MCF 10A (cell line): ENCODE measurements around the gene ELMO3. TPM values are rescaled to one million over a fixed set of nuclear protein-coding genes. Genes with fewer than 3 reads are reported as not detected.

Experiments used
- BruUV-seq: library from RNA; stranded (reverse); fragments of 400-500 nt; replicated peaks from 2 replicates; lab custom pipeline; 2021; lab: Mats Ljungman, UMichigan
- CTCF ChIA-PET: fragments of 300-600 bp; sonication (Branson Sonifier 250); formaldehyde crosslinking; extraction: SDS; loops from one replicate; lab custom pipeline; 2021; ENCODE audit warnings: antibody characterized with exemption, inconsistent platforms; lab: Yijun Ruan, JAX
- POLR2A ChIA-PET: fragments of 300-600, 350-650 bp; sonication (Branson Sonifier 250); formaldehyde crosslinking; extraction: SDS; loops from one replicate; lab custom pipeline; 2020; ENCODE audit warnings: antibody characterized with exemption, inconsistent platforms; lab: Yijun Ruan, JAX
- DNase-seq: peaks from one replicate; pipeline ENCODE4 v3.0.0-alpha.2; 2018; ENCODE audit not compliant: unreplicated experiment
- H3K27ac Mint-ChIP-seq: one replicate; pipeline ENCODE4 v1.8.0; 2022; ENCODE audit warnings: mild to moderate bottlenecking, low read depth, mixed read lengths; ENCODE audit not compliant: unreplicated experiment
- H3K27me3 Mint-ChIP-seq: one replicate; pipeline ENCODE4 v1.8.0; 2022; ENCODE audit warnings: mixed read lengths; ENCODE audit not compliant: insufficient read depth, unreplicated experiment
- H3K36me3 Mint-ChIP-seq: one replicate; pipeline ENCODE4 v1.8.0; 2022; ENCODE audit warnings: mild to moderate bottlenecking, moderate library complexity, mixed read lengths; ENCODE audit not compliant: insufficient read depth, unreplicated experiment
- H3K4me1 Mint-ChIP-seq: one replicate; pipeline ENCODE4 v1.8.0; 2022; ENCODE audit warnings: mixed read lengths; ENCODE audit not compliant: insufficient read depth, unreplicated experiment
- H3K4me3 Mint-ChIP-seq: one replicate; pipeline ENCODE4 v1.8.0; 2022; ENCODE audit warnings: mild to moderate bottlenecking, moderate library complexity, mixed read lengths; ENCODE audit not compliant: unreplicated experiment
- H3K9me3 Mint-ChIP-seq: one replicate; pipeline ENCODE4 v1.8.0; 2022; ENCODE audit warnings: mixed read lengths; ENCODE audit not compliant: unreplicated experiment
- CTCF ChIP-seq: fragments of 200-600 bp; IDR thresholded peaks from one replicate; pipeline ENCODE4 v1.8.0; 2022; ENCODE audit warnings: antibody characterized with exemption, mild to moderate bottlenecking; ENCODE audit not compliant: unreplicated experiment
- intact Hi-C: fragments of 100-400 bp; cut with micrococcal nuclease; formaldehyde crosslinking; loops from 2 replicates; pipeline ENCODE4 v1.14.1; 2022
- total RNA-seq: library from RNA; stranded (reverse); gene quantifications from 2 replicates; pipeline ENCODE4 v1.2.3, GENCODE V29; 2022

Gene ELMO3
- total RNA-seq, 1 experiment from 2014 or later, result 12.0 TPM

GRCh38 chr16:67229906-67230808 is 31.2 kb downstream of the ELMO3 start:
- Mint-ChIP-seq H3K4me3 (peak overlapping the region; percentile 14), H3K9me3 (no peaks in the 10 kb centered on the region), H3K36me3 (peaks cover 59% of the 10 kb centered on the region), H3K27ac (no peak overlapping the region), H3K4me1 (peaks cover 21% of the 10 kb centered on the region), H3K27me3 (no peaks in the 10 kb centered on the region)
- no peak for TF ChIP-seq CTCF
- BruUV-seq, result no TSS peak
- DNase-seq, result no peak
- ChIA-PET CTCF (interaction anchor here (0.7 kb wide), 1 partner anchor 347 kb away, joined by 3 read pairs; no protein-coding TSS in a partner anchor), POLR2A (interaction anchor here (1.2 kb wide), 1 partner anchor 14 kb away, joined by 3 read pairs; no protein-coding TSS in a partner anchor)
- intact Hi-C loops, result no loop called here

- Mint-ChIP-seq H3K9me3 (no peaks in the 10 kb centered on the region), H3K27ac (no peak overlapping the region), H3K4me1 (peaks cover 17% of the 10 kb centered on the region), H3K27me3 (no peaks in the 10 kb centered on the region), H3K36me3 (peaks cover 65% of the 10 kb centered on the region), H3K4me3 (no peak overlapping the region)
- no TSS peak for BruUV-seq
- POLR2A ChIA-PET, result no interaction called here
- no peak for DNase-seq
- CTCF ChIA-PET, result interaction anchor here (0.6 kb wide), 1 partner anchor 1054 kb away, joined by 3 read pairs; no protein-coding TSS in a partner anchor
- intact Hi-C loops, result no loop called here
- TF ChIP-seq CTCF, result no peak
Observed at GRCh38 chr16:67230809-67231660, 32.1 kb downstream of the ELMO3 start.

- no peak for TF ChIP-seq CTCF
- intact Hi-C loops, result no loop called here
- Mint-ChIP-seq H3K4me3 (no peak overlapping the region), H3K4me1 (peaks cover 10% of the 10 kb centered on the region), H3K36me3 (peaks cover 53% of the 10 kb centered on the region), H3K27me3 (no peaks in the 10 kb centered on the region), H3K27ac (no peak overlapping the region), H3K9me3 (no peaks in the 10 kb centered on the region)
- DNase-seq, result no peak
- ChIA-PET POLR2A (interaction anchor here (0.6 to 1.5 kb wide), 5 partner anchors 10 to 40 kb away, joined by 3 read pairs; no protein-coding TSS in a partner anchor), CTCF (interaction anchor here (1.1 to 1.4 kb wide), 4 partner anchors 13 to 52 kb away, joined by 3 to 7 read pairs (median 4); no protein-coding TSS in a partner anchor)
- no TSS peak for BruUV-seq
Observed at GRCh38 chr16:67233596-67233995, 34.7 kb downstream of the ELMO3 start.
